COLO668 (cell line): ENCODE results near the gene FCRL6.

Source experiments
- DNase-seq: peaks from one replicate; lab custom pipeline; 2025; ENCODE audit not compliant: unreplicated experiment; lab: John Stamatoyannopoulos, UW

The FCRL6 gene, protein sequence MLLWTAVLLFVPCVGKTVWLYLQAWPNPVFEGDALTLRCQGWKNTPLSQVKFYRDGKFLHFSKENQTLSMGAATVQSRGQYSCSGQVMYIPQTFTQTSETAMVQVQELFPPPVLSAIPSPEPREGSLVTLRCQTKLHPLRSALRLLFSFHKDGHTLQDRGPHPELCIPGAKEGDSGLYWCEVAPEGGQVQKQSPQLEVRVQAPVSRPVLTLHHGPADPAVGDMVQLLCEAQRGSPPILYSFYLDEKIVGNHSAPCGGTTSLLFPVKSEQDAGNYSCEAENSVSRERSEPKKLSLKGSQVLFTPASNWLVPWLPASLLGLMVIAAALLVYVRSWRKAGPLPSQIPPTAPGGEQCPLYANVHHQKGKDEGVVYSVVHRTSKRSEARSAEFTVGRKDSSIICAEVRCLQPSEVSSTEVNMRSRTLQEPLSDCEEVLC

DNA sequence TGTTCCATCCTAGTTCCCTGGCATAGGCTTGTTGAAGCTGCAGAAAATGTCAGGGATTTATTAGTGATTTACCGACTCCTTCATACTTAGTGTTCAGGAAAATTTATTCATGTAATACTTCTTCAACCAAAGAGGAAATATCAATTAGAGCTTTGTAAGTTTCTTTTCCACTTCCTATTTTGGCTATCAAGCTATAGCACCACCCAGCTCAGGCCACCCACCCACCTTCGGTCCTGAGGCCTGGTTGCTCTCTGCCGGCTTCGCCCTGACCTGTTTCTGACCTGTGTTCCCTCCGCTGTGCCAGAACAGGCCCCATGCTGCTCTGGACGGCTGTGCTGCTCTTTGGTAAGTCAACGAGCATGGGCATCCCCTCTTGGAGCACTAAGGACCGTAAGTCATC lies at the start of gene FCRL6:
TSS of gene FCRL6 (plus strand) at position 250 of the 400 bp plus-strand sequence. CDS start at position 315, 65 bp downstream.
- no peak for DNase-seq

DNA sequence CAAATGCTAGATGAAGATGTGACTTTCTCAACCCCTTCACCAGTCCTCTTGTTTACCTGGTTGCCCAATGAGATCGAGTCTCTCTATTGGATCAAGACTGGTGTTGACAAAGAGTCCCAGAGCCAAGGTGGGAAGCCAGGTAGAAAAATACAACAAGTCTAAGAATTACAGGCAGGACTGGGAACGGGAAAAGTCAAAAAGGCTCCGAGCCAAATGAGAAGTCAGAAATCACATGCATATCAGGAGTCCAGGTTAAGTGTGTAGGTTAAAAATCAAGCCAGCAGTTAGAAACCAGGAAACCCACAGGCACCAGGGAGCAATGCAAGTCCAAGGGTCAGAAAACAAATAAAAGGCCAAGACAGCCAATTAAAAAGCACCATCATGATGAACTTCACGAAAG lies 48.8 kb upstream of the FCRL6 start:
- DNase-seq = no peak

DNA sequence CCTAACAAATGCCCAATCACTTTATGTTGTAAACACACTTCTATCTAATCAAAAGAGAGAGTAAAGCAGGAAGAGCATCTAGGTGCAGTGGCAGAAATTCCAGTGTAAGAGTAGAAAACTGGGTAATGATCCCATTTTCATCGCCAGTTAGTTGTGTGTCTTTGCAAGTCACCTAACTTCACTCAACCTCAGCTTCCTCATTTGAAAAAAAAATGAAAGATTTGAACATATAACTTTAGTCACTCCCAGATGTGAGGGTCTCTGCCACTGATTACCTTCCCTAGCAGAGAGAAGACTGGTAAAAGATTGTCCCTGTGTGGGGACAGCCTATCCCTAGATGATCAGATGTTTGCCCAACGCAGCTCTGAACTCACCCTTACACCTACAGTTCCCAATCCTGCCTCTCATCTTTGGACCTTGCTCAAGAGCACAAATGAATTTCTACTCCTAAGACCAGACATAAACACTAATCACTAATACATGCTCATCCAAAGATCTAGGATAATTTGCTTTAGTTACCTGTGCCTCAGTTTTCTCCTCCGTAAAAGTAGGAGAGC lies 46.6 kb upstream of the FCRL6 start:
- no peak for DNase-seq

DNA sequence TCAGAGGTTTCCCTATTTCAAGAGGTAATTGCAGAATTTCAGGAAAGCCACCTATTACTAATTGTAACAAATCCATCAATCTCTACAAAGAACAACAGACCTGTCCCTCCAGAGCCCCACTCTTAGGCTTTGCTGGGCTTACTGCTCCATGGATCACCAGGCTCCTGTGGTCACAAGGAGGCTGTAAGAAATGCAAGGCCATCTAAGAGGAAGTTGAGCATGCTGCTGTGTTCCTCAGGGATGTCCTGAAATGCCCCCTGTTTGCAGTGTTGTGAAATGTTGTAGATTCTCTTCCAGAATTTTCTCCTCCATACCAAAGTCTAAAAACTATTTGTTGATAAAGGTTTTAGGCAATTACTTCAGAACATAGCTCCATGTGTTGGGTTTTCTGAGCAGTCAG lies 45.8 kb upstream of the FCRL6 start:
- no peak for DNase-seq

DNA sequence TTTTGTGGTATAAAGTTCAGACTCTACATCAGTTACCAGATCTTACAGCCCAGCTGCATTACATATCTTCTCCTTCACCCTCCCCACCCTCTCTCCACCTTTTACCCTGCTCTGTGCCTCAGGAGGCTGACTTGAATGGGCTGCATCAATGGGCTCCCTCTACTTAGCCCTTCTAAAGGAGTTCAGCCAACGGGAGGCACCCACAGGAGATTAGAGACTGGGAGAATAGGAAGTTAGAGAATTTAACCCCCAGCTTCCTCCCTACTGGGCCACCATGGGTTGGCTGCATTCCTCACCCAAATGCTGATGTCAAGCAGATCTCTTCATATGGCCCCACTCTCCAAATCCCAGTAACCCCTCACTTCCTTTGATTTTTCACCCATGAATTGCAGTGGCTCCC lies 38.5 kb upstream of the FCRL6 start:
- no peak for DNase-seq

DNA sequence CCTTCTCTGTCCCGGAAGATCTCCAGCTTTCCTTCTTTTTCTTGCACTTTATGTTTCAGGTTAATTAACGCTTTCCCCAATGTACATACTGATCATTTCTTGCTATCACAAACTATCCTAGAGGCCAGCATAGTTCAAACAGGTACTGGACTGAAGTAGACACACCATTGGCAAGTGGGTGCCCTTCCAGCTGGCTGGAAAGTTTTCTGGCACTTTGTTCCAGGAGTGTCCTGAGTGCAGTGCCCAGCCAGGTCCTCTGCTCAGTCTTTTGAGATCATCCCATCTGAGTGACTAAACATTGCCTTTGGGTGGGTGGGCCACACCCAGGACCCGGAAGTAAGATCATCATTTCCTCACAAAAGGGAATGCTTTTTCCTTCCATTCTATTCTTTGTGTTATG lies 36.4 kb upstream of the FCRL6 start:
- no peak for DNase-seq

DNA sequence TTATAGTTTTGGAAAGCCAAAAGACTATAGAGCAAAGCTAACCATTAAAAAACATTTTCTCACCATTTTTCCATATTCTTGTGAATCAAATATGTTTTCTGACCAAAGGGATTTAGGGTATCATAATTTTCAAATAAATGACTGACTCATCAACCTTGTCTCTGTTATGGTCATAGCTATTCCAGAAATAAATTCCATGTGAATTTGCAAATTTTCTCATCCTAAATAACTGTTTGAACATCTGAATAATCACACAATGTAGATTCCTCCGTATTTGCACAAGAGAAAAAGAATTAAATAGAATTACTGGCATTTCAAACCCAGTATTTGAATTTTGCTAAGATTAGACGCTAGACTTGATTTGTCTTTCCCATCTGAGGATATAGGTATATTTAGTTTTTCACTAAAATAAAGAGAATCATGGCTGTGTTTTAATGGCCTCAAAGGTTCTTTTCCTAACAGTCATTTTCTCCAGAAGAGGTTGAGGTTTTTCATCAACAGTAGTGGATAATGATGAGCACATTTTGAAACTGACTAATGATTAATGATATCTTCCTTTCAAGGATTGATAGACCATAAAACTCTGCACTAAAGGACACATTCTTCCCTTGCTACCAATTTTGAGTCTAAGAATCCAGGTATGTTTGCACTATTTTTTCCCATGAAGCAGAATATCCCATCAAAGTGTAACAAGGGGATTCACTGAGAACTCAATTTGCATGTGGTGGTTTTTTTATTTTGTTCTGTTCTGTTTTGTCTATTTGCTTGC lies 30.8 kb upstream of the FCRL6 start:
- DNase-seq = no peak

DNA sequence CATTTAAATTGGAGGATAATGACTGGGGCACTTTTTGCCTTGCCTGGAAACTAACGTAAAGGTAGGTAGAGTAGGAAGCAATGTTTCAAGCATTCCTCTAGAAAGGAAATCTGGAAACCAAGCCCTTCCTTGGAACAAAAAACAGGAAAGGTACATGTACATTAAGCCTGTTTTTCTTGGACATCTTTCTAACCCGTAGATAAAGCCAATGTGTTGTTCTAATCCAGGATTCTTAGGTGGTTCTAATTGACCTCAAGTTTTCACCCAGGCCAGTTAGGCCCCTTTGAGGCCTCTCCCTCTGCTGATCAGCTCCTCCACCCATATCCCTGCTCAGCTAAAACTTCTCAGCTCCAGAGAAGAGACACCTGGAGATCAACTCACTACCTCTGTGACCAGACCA lies 27.7 kb upstream of the FCRL6 start:
- no peak for DNase-seq

DNA sequence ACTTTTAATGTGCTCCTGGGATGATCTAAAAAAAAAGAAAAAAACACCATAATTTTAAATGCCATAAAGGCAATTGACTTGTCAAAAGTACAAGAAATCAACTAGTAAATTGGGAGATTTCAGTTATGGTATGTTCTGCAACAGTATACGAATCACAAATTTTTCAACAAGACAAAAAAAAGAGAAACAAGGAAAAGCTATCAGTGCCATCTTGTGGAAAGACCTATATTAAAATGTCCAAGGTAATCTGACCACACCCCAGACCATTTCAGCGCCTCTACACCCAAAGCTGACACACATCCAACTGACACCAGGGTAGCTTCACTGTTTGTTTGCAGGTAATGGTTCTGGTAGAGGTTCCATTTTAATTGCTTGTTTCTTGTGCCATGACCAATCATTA lies 26.4 kb upstream of the FCRL6 start:
- no peak for DNase-seq

DNA sequence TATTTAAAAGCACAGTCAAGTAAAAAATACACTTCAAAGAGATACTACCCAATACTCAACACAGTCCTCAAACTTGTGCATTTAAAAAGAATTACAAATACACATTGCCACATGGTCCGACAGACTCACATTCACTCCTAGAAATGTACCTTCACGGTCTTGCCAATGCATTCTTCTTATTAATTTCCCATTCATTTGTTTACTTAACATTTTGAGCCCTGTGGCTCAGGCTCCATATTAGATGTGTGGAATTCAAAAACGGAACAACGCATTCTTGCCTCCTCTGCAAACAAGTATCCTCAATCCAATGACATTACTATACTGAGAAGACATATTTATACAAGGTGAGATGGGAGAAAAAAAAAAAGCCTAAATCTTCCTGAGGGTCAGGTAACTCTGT lies 23.9 kb upstream of the FCRL6 start:
- no peak for DNase-seq

DNA sequence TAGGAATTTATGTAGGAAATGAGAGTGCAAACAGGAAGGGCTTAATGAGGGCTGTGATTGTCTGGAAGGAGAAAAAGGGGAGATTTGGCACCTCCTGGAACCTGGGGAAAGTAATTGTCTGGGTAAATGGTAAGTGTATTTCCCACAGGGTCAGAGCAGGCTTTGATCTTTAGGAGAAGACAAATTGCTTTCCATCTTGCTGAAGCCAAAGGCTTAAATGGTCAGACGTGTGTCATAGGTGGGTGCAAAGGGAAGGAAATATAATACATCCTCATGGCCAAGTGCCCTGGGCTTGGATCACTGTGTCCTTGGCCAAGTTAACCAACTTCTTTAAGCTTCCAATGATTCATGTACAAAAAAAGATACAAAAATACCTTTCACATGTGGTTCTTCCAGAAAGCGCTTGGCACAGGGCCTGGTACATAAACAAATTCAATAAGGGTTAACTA lies 22.7 kb upstream of the FCRL6 start:
- no peak for DNase-seq

DNA sequence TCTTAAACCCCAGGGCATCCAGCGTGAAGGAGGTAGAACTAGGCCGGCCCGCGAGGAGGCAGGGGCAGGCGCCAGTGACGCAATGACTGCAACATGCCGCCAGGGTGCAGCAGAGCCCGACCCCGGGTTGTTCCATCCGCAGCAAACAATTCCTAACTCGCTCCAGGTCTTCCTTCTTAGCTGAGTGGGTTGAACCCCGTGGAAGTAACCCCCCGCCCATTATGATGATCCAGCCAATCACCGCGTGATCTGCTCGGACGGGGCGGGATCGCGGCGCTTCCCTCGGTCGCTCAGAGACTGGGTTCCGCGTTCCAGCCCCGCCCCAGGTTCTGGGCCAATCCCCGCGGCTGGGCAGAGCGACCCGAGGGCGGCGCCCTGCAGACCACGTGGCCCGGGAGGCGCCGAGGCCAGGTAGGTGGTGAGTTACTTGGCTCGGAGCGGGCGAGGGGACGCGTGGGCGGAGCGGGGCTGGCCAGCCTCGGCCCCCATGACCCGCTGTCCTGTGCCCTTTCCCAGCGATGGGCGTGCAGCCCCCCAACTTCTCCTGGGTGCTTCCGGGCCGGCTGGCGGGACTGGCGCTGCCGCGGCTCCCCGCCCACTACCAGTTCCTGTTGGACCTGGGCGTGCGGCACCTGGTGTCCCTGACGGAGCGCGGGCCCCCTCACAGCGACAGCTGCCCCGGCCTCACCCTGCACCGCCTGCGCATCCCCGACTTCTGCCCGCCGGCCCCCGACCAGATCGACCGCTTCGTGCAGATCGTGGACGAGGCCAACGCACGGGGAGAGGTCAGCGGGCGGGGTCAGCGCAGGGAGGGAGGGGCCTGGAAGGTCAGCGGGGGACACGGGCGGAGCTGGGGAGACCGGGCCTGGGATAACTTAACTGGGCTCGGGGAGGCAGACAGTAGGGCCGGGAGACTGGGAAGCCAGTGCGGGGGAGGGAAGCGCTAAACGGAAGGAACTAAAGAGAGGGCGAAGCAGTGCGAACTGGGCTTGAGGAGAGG lies 21.3 kb upstream of the FCRL6 start, which contains the start of gene DUSP23:
TSS of gene DUSP23 (plus strand) at position 380 of the 1,000 bp plus-strand sequence. CDS start at position 519, 139 bp downstream.
- peak; percentile 98 for DNase-seq

DNA sequence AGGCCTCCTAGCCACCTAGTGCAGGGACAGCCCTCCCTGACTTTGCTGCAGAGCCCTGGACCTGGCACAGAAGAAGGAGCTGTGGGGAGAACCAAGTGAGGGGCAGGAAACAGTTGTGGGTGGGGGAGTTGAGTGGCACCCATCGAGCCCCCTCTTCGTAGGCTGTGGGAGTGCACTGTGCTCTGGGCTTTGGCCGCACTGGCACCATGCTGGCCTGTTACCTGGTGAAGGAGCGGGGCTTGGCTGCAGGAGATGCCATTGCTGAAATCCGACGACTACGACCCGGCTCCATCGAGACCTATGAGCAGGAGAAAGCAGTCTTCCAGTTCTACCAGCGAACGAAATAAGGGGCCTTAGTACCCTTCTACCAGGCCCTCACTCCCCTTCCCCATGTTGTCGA lies 20.2 kb upstream of the FCRL6 start:
- DNase-seq = no peak

DNA sequence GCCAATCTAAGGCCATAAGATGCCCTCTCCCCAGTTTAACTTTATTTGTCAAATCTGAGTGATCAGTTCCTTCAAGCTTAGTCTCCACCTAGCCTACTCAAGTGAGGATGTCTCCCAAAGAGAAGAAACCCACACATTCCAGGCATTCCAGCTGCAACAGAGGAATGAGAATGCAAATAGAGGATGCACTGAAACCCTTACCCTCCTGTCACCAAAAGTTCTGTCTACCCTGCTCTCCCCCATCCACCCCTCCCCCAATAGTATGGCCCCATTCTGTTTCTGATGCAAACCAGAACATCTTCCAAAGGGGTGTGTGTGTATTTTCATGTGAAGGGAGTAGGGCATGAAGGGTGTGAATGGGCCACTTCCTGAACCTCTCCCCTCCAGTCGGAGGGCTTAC lies 18.4 kb upstream of the FCRL6 start:
- no peak for DNase-seq

DNA sequence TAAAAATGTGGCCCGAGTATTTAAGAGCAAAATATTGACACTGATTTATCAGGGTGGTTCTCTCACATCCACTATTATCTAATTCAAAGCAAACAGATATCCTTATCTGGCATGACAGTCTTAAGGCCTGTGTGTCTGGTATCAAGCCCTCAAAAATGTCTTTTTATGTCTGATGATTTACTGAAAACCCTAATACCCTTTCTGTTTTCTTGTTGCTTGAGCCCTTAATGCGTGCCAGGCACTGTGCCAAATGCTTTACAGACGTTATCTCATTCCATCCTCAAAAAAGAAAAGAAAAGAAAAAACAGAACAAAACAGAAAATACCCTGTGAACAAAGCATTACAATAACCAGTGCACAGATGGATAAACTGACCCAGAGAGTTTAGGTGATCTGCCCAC lies 15.7 kb upstream of the FCRL6 start:
- no peak for DNase-seq

DNA sequence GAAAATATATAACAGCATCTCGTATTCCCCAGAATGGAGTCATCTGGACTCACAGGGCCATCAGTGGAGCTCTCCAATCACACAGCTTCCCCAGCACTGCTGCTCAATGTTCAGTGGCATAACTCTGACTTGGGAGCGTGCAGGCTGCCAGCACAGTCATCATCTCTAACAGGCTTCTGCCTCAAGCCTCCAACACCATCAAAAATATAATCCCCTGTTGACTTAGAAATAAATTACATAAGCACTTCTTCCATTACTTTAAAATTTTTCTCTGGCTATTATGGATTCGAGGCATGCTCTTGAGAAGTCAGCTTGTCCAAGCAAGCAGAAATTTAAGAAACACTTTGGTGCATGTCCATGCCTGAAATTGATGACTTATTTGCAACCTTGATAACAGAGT lies 15.2 kb upstream of the FCRL6 start:
- no peak for DNase-seq

DNA sequence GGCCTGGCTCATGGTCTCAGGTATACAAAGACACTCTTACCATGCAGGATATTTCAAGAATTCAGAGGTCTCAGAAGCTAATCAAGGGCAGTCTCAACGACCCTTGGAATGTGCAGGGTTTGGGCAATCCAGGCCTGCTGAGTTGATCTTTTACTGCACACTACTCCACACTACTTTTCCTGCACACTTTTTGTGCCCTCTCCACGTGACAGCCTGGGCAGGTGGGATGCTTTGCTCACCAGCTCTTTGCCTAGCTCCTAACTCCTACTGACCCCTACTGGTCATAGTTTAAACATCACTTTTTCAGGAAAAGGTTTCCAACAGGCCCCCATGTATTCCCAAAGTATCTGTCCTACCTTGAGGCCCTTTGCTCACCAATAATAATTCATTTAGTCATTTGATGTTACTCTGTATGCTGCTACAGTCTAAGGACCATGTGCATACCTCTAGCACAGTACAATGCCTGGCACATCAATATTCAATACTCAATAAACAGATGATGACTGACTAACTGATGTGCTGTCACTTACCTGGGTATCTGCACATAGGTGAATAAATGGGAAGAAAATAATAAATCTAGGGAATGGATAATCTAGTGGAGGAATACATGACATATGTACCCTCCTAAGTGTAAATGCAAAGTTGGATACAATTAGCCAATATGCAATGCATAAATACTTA lies 11.8 kb upstream of the FCRL6 start:
- peak; percentile 15 for DNase-seq

DNA sequence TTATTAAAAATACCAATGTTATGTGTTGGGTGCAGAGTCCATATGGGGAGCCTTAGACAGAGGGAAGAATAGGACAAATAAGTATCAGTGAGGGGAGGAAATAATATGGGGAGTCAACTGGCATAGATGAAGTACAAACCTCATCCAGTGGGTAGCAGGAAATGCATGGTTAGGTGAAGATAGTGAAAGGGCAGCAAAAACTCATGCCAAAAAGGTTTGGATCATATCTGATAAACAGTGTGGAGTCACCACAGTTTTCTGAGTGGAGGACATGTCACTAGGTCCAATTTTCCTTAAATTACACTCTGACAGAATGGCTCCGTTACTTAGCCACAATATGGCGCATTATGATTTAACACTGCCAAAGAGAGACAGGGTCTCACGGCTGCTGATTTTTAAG lies 11.1 kb upstream of the FCRL6 start:
- no peak for DNase-seq

DNA sequence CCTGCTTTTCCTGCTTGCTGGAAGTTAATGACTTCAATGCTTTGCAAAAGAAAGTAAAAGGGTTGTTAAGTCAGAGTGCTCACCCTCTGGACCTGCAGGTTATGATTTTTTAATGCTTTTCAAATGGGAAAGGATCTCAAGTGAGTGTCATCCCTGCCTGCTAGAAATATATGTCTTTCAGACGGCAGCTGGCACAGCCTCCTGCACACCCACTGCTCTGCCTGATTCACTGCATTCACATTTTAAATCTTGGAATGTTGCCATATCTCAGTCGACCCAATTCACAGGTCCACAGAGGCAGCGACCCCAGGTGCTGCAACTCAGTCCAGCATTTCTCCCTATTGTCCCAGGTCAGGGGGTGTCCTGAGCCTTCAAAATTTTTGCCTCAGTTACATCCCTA lies 10.7 kb upstream of the FCRL6 start:
- DNase-seq = no peak

DNA sequence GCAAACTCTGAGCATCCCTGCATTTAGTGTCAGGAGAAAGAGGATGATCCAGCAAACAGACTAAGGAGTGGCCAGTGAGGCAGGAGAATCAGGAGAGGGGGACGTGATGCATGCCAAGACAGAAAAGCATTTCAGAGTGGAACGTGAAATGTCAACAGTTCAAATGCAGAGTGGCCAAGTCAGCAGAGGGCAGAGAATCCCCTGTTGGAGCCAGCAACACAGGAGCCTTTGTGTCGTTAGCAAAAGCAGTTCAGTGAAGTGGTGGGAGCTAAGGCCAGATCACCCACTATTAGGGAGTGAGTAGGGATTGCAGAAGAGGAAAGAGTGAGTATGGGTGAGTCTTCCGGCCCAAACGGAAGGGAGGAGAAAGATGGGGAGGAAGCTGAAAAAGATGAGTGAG lies 6.6 kb upstream of the FCRL6 start:
- DNase-seq = no peak
